GM18951 (cell line): ENCODE results near the gene LXN.

Experiments
- POLR2A ChIP-seq: IDR thresholded peaks from 4 replicates; pipeline ENCODE4 v1.6.1; 2011; ENCODE audit warnings: mild to moderate bottlenecking; ENCODE audit not compliant: insufficient read length, insufficient read depth; ENCODE audit errors: extremely low read depth
- in situ Hi-C: fragments of 300-500 bp; cut with MboI; formaldehyde crosslinking; loops from one replicate; pipeline ENCODE4 v1.12.0; 2022; ENCODE audit warnings: low sequenced_read_pairs, mixed read lengths, inconsistent platforms; ENCODE audit not compliant: unreplicated experiment

The LXN gene, protein sequence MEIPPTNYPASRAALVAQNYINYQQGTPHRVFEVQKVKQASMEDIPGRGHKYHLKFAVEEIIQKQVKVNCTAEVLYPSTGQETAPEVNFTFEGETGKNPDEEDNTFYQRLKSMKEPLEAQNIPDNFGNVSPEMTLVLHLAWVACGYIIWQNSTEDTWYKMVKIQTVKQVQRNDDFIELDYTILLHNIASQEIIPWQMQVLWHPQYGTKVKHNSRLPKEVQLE

GRCh38 chr3:158672215-158673176 lies at the start of gene LXN:
Gene LXN, minus strand, starts transcription at chr3:158672648. Its CDS starts 170 bp downstream, at chr3:158672478.
- in situ Hi-C loops: no loop called here
- TF ChIP-seq POLR2A: peak; percentile 75

- TF ChIP-seq POLR2A: no peak
- in situ Hi-C loops: no loop called here
Observed at GRCh38 chr3:158722108-158722507, 49.7 kb upstream of the LXN start.

GRCh38 chr3:158718490-158719170 lies 46.2 kb upstream of the LXN start:
- TF ChIP-seq POLR2A: no peak
- in situ Hi-C loops: no loop called here

GRCh38 chr3:158717576-158717975 lies 45.1 kb upstream of the LXN start:
- TF ChIP-seq POLR2A: no peak
- in situ Hi-C loops: no loop called here

- TF ChIP-seq POLR2A: no peak
- in situ Hi-C loops: no loop called here
Observed at GRCh38 chr3:158713094-158713499, 40.6 kb upstream of the LXN start.

DNA sequence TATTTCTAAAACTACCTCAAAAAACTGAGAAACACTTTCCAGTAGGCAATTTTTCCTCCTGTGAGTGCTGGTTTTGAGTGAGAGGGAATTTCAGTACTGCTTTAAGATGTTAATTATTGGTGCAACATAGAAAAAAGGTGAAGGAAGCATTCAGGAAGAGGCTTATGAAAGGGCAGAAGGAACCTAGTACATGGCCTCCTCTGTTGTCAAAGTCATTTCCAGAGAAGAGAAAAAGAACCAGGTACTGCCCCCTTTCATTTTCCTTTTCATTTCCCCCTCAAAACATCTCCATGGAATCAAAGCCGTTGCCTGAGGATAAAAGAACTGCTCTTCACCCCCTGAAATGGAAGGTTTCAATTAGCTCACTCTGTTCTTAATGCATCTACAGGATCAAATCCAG lies 40.0 kb upstream of the LXN start:
- no peak for TF ChIP-seq POLR2A
- in situ Hi-C loops: no loop called here

GRCh38 chr3:158711886-158712285 lies 39.4 kb upstream of the LXN start:
- no peak for TF ChIP-seq POLR2A
- in situ Hi-C loops: no loop called here

DNA sequence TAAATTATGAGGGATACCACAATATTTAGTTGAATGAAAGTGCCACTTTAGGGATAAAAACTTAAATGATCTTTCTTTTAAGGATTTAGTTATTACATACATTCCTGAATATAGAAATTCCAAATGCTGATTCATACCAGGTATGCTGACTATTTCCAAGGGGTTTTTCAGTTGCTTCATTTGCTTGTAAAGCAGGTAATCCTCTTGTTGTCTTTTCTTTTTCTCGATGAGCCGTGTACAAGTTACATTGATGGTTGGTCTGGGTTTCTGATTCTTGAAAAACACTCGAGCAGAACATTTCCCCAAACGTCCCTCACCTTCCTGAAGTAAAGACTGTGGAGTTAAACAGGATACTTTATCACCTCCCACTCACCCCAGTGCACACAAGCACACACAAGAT lies 38.2 kb upstream of the LXN start:
- in situ Hi-C loops: no loop called here
- no peak for TF ChIP-seq POLR2A

- TF ChIP-seq POLR2A: no peak
- in situ Hi-C loops: no loop called here
Observed at GRCh38 chr3:158709666-158710083, 37.2 kb upstream of the LXN start.

DNA sequence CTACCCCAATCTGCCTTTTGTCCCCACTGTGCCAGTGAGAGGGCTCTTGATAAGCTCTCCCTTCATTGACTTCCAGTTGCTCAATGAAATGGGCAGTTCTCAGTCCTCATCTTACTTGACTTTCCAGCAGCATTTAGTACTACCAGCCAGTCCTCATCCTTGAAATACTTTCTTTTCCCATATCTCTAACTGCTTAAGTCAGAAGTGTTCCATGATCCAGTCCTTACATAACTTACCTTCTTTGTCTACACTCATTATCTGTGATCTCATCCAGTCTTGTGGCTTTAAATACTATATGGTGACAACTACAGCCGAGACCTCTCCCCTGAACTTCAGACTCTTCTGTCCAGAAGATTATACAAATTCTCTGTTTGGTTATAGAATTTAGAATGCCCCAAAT lies 31.1 kb upstream of the LXN start:
- no peak for TF ChIP-seq POLR2A
- in situ Hi-C loops: no loop called here

DNA sequence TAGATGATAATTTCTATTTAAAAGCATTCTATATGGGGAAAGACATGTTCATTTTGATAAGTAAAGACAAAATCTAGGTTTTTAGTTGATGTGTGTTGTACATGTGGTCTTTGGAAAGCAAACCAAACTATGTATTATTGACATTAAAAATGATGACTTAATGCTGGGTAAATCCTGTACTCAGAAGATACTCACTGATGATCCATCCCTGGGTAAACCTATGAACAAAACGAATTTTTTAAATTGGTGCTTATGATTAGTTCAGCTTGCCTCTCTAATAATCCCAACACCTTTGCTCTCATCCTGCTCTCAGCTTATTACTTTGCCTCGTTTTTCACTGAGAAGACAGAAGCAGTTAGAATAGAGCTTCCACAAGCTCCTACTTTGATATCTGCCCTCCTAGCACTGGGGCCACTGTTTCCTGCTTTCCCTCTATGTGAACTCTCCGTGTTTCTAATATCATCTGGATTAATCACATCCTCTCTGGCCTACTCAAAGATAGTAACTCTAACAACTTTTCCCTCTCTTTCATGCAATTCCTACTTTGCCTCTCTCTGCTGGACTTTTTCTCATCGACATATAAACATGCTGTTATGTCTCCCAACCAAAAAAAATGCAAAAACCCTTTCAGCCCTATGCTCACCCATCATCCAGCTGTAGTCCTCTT lies 30.5 kb upstream of the LXN start:
- in situ Hi-C loops: no loop called here
- no peak for TF ChIP-seq POLR2A

- no peak for TF ChIP-seq POLR2A
- in situ Hi-C loops: no loop called here
Observed at GRCh38 chr3:158701420-158702065, 29.1 kb upstream of the LXN start.
